HCEC 1CT (cell line): ENCODE results near the gene TRAPPC4.
"Not testable (repeated sequence)": the region's sequence is repeated elsewhere in the genome, so short reads cannot be mapped to it uniquely, and the experiment has no call there.

Source experiments
- DNase-seq: peaks from one replicate; pipeline ENCODE4 v3.0.0-alpha.2; 2017

TRAPPC4 gene

DNA sequence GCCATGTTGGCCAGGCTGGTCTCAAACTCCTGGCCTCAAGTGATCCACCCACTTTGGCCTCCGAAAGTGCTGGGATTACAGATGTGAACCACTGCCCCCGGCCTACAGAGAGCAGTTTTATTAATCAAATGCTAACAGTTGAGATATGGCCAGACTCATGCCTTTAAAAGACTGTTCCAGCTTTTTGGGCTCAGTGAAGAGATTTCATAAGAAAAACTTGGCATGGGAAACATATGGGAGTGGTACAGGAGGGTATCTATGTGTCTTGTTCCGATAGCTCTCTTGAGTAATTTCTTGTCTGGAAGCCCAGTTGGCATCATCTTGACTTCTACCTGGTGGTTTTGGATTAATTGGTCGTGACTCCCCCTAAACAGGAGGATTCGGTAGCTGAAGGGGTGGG lies 20.3 kb downstream of the TRAPPC4 start:
- no peak for DNase-seq

DNA sequence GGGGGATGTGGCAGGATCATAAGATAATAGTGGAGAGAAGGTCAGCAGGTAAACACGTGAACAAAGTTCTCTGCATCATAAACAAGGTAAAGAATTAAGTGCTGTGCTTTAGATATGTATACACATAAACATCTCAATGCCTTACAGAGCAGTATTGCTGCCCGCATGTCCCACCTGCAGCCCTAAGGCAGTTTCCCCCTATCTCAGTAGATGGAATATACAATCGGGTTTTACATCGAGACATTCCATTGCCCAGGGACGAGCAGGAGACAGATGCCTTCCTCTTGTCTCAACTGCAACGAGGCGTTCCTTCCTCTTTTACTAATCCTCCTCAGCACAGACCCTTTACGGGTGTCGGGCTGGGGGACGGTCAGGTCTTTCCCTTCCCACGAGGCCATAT lies 20.9 kb downstream of the TRAPPC4 start:
- DNase-seq: not testable (repeated sequence)

DNA sequence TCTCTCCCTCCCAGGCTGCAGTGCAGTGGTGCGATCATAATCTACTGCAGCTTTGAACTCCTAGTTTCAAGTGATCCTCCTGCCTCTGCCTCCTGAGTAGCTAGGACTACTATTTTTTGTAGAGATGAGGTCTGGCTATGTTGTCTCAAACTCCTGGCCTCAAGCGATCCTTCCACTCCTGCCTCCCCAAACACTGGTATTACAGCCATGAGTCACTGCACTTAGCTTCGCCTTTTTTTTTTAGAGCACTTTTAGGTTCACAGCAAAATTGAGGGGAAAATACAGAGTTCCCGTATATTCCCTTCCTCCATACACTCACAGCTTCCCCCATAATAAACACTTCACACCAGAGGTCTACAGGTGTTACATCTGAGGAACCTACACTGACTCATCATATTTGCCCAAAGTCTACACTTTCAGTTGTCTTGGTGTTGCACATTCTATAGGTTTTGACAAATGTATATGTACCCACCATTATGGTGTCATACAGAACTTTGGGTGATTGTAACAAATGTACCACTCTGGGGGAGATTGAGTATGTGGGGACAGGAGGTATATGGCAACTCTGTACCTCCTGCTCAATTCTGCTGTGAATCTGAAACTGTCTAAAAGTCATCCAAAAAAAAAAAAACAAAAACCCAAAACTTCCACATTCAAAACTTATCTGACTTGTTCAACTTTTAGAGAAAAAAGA lies 23.4 kb downstream of the TRAPPC4 start:
- DNase-seq: no peak

DNA sequence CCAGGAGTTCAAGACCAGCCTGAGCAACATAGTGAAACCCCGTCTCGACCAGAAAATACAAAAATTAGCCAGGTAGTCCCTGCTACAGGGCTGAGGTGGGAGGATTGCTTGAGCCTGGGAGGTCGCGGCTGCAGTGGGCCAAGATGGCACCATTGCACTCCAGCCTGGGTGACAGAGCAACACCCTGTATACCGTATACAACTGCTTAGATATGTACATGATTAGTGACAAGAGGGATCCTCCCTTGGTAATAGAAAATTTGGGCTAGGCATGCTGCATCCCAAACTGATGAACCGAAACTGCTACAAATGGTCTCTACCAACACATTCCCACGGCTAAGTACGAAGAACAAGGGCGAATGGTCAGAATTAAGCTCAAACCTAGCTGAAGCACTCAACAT lies 24.4 kb downstream of the TRAPPC4 start:
- no peak for DNase-seq

DNA sequence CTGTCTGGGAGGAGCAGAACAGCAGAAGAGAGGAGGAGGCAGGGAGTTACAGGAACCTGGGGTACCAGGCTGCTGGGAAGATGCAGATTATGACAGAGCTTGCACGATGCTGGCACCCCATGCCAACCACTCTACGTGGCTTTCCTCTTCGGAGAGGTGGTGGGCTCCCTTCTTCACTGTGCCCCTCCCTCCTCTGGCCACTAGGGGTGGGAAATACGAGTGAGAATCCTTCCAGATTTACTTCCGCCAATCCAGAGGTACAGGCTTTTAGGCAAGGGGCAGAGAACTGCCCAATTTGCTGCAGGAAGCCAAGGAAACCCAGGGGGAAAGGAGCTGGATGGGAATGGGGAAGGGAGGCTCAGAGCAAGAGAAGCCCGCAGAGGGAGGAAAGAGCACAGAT lies 26.1 kb downstream of the TRAPPC4 start:
- no peak for DNase-seq

DNA sequence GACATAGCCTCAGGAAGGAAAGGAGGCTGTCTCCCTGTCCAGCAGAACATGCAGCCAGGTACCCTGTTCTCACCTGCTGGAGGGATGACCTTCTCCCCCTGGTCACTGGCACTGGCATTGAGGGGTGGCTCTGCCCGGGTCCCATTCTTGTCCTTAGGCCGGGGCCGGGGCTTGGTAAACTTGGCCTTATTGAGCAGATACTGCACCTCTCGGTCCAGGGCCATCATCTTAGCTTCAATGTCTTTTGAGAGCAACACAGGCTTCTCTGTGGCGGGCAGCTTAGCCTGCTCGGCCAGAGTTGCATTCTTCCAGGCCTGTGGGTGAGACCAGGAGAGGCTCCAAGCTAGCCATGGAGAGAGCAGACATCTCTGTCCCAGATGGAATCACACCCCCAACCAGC lies 27.9 kb downstream of the TRAPPC4 start:
- no peak for DNase-seq

DNA sequence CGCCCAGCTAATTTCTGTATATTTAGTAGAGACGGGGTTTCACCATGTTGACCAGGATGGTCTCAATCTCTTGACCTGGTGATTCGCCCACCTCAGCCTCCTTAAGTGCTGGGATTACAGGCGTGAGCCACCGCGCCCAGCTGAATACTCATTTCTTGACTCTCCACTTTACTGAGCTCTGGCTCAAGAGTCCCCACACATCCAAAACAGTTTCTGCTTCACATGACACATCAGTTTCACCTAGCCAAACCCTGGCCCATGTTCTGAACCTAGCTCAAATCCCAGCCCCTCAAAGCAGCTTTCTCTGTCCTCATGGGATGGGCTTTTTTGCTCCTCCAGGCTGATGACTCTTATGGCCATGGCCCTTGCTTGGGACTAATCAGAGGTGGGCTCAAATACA lies 28.6 kb downstream of the TRAPPC4 start:
- DNase-seq: no peak

DNA sequence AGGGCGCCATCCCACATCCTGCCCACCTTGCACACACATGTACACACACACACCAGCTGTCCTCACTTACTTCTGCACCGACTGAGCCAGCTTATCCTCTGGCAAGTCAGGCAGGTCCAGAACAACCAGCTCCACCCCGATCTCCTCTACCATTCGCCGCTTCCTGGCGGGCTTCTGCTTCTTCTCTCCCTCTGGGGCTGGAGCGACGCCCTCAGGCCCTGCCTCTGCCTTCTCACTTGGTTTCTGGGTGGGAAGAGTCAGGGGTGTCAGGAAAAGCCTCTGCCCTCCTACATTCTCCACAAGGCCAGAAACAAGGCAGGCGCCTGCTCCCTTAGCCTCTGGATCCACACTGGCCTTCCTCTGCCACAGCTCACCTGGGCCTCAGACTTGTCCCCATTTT lies 30.1 kb downstream of the TRAPPC4 start:
- no peak for DNase-seq

DNA sequence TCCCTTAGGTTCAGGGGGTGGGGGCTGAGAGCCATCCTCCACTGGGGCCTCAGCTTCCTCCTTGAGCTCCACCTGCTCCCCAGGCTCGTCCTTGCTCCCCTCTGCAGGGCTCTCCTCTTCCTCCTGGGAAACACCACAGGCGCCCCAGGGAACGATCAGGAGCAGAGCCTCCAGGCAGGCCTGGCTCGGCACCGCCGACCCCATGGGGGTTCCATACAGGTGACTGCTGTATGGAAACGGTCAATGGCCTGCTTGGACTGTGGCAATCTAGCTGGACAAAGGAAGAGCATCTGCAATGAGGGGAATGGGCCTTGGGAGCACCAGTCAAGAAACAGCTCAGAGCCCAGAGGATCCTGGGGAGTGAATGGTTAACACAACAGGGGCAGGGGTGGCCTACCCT lies 30.5 kb downstream of the TRAPPC4 start:
- no peak for DNase-seq

DNA sequence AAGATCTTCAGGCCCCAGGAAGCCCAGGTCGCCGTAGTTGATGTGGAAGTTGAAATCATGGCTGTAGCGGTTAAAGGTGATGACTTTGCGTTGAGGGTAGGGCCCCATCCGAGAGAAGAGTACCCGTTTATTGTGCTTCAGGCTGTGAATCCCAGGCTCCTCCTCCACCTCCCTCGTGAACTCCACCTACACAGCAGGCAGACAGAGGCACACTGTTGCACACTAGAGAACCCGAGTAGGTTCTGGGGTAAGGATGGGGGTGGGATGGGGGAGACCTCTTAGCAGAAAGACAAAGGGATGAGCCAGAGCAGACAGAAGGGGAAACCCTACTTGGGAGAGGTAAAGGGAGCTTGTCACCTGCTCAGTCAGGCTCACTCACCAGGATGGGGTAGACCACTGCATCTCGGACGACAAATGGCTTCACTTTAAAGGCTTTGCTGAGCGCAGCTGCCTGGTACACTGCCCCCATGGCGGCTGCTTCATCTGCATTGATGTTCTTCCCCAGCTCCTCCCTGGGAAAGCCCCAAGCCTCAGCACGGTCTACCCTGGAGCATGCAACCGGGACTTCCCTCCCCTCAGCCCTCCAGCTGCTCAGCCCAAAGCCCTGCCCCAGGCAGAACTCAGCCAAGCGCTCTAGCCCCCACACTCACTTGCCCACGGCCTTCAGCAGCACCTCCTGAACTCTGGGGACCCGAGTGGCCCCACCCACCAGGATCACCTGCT lies 33.0 kb downstream of the TRAPPC4 start:
- no peak for DNase-seq

DNA sequence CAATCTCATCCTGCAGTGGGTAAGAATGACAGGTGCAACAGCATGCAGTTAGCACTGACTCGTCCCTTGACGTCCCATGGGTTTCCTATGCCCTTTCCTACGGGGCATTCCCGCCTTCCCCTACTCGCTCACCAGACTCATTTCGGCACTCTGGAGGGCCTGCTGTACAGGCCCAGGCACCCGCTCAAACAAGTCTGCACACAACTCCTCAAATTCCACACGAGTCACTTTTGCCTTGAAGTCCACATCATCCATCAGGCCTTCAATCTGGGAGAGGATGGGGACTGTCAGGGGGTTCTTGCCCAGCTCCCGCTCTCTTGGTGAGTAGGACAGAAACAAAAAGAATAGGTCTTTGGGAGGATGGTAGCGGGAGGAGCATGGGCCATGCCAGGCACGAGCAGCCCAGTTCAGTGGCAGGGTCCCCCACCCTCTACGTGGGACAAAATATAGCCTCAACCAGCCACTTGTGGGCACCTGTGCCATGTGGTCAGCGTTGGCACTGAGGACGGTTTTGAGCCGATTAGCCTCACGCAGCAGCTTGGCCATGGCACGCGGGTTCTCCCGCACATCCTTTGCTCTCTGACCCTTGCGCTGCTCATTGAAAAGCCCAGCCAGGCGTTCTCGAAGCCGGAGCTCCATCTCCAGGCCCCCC lies 33.7 kb downstream of the TRAPPC4 start:
- DNase-seq: no peak

DNA sequence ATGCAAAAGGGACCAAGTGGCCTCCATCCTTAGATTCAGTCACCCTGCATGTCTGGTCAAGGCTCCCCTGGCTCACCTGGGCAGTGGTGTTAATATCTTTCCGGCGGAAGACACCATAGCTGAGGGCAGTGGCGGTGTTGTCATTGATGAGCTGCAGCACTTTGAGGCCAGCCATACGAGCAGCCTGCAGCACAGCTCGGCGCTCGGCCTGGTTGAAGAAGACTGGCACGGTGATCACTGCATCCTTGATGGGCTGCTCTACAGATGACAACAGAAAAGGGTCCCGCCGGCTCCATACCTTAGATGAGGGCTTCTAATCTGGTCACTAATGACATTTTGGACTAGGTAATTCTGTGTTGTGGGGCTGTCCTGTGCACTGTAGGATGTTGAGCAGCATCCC lies 35.9 kb downstream of the TRAPPC4 start:
- DNase-seq: no peak

DNA sequence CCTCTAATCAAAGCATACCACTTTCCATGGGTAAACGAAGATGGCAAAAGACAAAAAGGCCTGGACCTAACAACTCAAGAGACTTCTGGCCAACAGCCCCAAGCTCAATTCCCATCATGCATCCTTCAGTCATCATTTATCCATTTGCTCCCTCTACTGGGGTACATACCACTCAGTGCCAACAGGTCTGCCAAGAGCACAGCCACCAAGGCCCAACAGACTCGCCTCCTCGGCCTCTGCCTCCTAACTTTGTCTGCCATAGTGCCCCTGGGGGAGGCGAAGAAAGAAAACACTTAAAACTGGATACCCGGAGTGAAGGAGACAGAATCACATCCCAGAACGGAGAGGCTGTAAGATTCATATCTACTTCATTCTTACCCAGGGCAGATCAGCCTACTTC lies 37.3 kb downstream of the TRAPPC4 start:
- DNase-seq: peak; percentile 44

DNA sequence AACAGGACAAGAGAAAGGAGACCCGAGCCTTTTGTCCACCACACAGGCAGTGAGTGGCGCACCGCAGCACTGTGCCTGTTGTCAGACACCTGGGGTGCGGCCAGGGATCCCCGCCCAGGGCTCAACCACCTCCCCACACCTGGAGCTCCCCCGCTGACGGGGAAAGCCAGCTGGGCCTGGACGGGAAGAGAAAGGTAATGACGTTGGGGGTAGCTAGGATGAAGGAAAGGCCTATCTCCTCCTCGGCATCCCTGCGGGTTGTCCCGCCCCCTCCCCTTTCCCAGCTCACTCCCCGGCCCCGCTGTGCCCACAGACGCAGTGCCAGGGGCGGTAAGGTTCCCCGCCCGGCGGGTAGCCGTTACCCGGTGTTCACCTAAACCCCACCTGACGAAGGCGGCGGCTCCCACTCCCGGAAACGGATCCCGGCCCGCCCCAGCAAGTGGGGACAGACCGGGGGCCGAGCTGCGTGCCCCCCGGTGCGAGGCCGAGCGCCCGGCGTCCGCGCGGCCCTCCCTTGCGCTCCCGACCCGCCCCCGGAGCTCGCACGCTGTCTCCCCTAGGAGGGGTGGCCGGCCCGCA lies 37.9 kb downstream of the TRAPPC4 start:
- no peak for DNase-seq

DNA sequence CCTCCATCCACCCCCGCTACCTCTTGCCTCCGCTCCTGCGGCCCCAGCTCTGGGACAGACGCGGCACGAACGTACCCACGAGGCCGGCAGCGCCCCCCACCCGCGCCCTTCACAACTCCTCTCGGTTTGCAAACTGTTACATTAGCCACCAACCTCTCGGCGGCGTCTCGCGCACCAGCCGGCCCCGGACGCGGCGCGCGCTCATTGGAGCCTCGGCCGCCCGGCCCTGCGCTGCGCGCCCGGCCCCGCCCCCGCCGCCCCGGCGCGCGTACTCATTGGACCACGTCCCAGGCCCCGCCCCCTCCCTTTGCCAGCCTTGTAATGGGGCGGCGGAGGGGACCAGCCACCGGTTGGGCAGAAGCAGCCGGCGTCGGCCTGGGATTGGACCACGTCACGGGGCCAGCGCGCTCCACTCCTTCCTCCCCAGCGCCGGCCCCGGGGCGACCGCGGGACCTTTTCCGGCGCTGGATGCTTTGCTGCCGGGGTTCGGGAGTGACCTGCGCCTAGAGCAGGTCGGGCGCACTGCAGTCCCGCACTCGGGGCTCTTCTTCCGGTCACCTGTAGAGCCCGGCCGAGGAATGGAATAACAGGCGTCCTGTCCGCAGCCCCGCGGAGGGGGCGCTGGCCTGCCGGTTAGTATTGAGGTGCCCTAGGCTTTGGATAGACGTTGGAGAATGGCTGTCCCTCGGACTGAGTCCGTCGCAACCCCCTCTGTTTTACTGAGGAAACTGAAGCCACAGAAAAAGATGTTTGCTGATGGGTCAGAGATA lies 38.6 kb downstream of the TRAPPC4 start, which contains the start of gene HYOU1:
TSS of gene HYOU1 (minus strand) at position 206 of the 770 bp plus-strand sequence. CDS start 1,045 bp downstream, outside the sequence.
- DNase-seq: peak; percentile 96

DNA sequence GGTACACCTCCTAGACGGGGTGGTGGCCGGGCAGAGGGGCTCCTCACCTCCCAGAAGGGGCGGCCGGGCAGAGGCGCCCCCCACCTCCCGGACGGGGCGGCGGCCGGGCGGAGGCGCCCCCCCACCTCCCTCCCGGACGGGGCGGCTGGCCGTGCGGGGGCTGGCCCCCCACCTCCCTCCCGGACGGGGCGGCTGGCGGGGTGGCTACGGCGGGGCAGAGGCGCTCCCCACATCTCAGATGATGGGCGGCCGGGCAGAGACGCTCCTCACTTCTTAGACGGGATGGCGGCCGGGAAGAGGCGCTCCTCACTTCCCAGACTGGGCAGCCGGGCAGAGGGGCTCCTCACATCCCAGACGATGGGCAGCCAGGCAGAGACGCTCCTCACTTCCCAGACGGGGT lies 40.6 kb downstream of the TRAPPC4 start:
- DNase-seq: not testable (repeated sequence)

DNA sequence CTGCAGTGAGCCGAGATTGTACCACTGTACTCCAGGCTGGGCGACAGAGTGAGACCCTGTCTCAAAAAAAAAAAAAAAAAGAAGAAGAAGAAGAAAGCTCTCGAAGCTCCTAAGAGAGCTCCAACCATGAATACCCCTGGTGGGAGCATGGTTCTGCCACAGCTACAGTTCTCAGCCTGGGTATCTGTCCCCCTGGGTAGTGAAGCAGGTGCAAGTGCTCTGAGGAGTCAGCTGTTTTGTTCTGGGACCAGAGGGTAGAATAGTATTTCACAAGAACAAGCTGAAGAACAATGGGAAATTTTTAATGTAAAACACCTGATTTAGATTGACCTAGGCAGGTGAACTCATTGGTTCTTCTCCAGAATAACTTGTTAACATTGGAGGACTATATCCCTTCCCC lies 42.7 kb downstream of the TRAPPC4 start:
- DNase-seq: no peak

DNA sequence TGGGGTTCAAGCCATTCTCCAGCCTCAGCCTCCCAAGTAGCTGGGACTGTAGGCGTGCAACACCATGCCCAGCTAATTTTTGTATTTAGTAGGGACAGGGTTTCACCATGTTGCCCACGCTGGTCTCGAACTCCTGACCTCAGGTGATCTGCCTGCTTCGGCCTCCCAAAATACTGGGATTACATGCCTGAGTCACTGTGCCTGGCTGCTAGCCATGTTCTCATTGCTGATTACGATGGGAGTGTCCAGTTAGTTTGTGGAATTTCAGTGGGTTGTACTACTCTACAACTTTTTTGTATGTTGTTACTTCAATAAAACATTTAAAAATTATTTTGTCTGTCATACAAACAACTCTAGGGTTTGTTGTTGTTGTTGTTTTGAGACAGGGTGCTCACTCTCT lies 44.2 kb downstream of the TRAPPC4 start:
- peak; percentile 71 for DNase-seq

DNA sequence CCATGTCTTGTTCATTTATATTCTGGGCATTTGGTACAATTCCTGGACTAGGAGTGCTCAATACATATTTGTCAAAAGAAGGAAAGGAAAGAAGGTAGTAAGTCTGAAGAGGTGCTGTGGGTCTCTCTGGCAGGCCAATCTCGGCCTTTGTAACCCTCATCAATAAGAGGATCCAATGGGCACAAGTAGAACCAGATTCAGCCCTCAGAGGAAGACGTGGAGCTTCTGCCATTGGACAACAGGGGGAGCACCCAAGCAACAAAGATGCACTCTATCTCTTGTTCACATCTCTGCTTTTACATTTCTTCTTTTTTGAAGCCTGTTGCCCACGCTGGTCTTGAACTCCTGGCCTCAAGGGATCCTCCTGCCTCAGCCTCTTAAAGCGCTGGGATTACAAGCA lies 46.8 kb downstream of the TRAPPC4 start:
- DNase-seq: peak; percentile 28

DNA sequence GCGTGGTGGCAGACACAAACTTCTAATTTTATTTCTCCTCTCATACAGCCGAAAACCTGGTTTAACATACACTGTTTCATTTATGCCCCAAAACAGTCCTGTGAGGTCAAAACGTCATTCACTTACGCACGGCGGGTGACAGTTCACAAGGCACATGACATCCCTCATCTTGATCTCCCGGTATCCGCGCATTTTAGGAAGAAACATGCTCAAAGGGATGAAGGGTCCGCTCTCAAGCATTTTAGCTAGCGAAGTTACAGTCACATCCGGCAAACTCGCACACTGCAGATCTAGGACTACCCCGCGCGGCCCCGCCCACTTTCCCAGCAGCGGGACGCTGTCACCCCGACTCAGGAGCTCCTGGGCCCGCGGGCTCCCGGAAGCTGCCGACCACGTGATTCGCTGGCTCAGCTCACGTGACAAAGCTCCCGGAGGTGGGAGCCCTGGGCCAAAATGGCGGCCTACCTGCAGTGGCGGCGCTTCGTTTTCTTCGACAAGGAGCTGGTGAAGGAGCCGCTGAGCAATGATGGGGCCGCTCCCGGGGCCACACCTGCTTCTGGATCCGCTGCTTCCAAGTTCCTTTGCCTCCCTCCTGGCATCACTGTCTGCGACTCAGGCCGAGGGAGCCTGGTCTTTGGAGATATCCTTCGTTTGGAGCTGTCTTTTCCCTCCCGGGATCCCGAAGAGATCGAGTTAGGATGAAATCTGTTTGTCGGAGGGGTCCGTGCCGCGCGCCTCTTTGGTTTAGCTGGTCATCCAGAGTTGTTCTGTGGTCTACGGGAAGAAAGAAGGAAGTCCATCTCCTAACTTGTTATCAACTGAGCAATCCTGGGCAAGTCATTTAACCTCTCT lies 49.0 kb downstream of the TRAPPC4 start, which contains the start of gene VPS11:
TSS of gene VPS11 (plus strand) at position 448 of the 852 bp plus-strand sequence. CDS start at position 454, 6 bp downstream.
- peak; percentile 97 for DNase-seq
